OCI-LY7 (cell line): ENCODE measurements around the gene PRLHR. TPM values are rescaled to one million over a fixed set of nuclear protein-coding genes. Genes with fewer than 3 reads are reported as not detected.

Source experiments
- BruUV-seq: library from RNA; stranded (reverse); fragments of 400-500 nt; replicated peaks from 2 replicates; lab custom pipeline; 2021; lab: Mats Ljungman, UMichigan
- CTCF ChIA-PET: fragments of 300-600 bp; sonication (Branson Sonifier 250); formaldehyde crosslinking; loops from one replicate; lab custom pipeline; 2022; ENCODE audit warnings: antibody characterized with exemption; ENCODE audit not compliant: unreplicated experiment; lab: Charles Lee
- POLR2A ChIA-PET: fragments of 300-600 bp; sonication (Branson Sonifier 250); formaldehyde crosslinking; loops from one replicate; lab custom pipeline; 2022; ENCODE audit warnings: antibody characterized with exemption; lab: Charles Lee
- DNase-seq: peaks from one replicate; pipeline ENCODE4 v3.0.0-alpha.2; 2015; ENCODE audit warnings: low spot score
- H2AFZ ChIP-seq: fragments of 200-600 bp; sonication (generic), shearing (Covaris generic); 2 replicates; pipeline ENCODE4 v1.6.1; 2014; ENCODE audit warnings: mild to moderate bottlenecking, antibody characterized with exemption, low read length, moderate library complexity
- H3K27ac ChIP-seq: fragments of 200-600 bp; sonication (generic); 2 replicates; pipeline ENCODE4 v1.5.1; 2014; ENCODE audit warnings: mixed run types, low read depth, mild to moderate bottlenecking, moderate library complexity, low read length, inconsistent platforms; ENCODE audit not compliant: poor library complexity, severe bottlenecking
- H3K36me3 ChIP-seq: fragments of 200-600 bp; sonication (generic); 2 replicates; pipeline ENCODE4 v1.6.1; 2014; ENCODE audit warnings: mild to moderate bottlenecking, antibody characterized with exemption, low read length, moderate library complexity, mixed read lengths; ENCODE audit not compliant: insufficient read depth
- H3K4me1 ChIP-seq: fragments of 200-600 bp; sonication (generic); 2 replicates; pipeline ENCODE4 v1.5.1; 2014; ENCODE audit warnings: mild to moderate bottlenecking, low read length; ENCODE audit not compliant: insufficient read depth, poor library complexity, severe bottlenecking
- H3K4me2 ChIP-seq: fragments of 200-600 bp; sonication (generic); 2 replicates; pipeline ENCODE4 v1.6.1; 2014; ENCODE audit warnings: mild to moderate bottlenecking, low read length
- H3K4me3 ChIP-seq: fragments of 200-600 bp; sonication (generic); 2 replicates; pipeline ENCODE4 v1.5.1; 2014; ENCODE audit warnings: mild to moderate bottlenecking, low read depth, low read length; ENCODE audit not compliant: poor library complexity, severe bottlenecking
- H3K79me2 ChIP-seq: fragments of 200-600 bp; sonication (generic); 2 replicates; pipeline ENCODE4 v1.6.1; 2016; ENCODE audit warnings: low read depth, mild to moderate bottlenecking, low read length, moderate library complexity, mixed read lengths; ENCODE audit not compliant: insufficient read depth
- H3K9me2 ChIP-seq: fragments of 200-600 bp; sonication (generic); 2 replicates; pipeline ENCODE4 v1.6.1; 2016; ENCODE audit warnings: mild to moderate bottlenecking, low read length, mixed read lengths; ENCODE audit not compliant: insufficient read depth
- H3K9me3 ChIP-seq: fragments of 200-600 bp; sonication (generic); 2 replicates; pipeline ENCODE4 v1.6.1; 2014; ENCODE audit warnings: mild to moderate bottlenecking, mixed run types, low read length, mixed read lengths
- H4K20me1 ChIP-seq: fragments of 200-600 bp; sonication (generic); 2 replicates; pipeline ENCODE4 v1.6.1; 2014; ENCODE audit warnings: mild to moderate bottlenecking, antibody characterized with exemption, low read length, moderate library complexity, mixed read lengths; ENCODE audit not compliant: insufficient read depth
- CTCF ChIP-seq: fragments of 200-600 bp; sonication (generic); conservative IDR thresholded peaks from 2 replicates; pipeline ENCODE4 v1.5.1; 2014; ENCODE audit warnings: mild to moderate bottlenecking, antibody characterized with exemption, low read length, moderate library complexity, mixed read lengths
- EZH2phosphoT487 ChIP-seq: fragments of 200-600 bp; sonication (generic); IDR thresholded peaks from 2 replicates; pipeline ENCODE4 v1.6.1; 2018; ENCODE audit warnings: low read depth, borderline replicate concordance, mild to moderate bottlenecking, mixed run types, antibody characterized with exemption, low read length, moderate library complexity, mixed read lengths
- intact Hi-C: fragments of 100-400 bp; cut with micrococcal nuclease; formaldehyde crosslinking; loops from one replicate; pipeline ENCODE4 v1.10.0; 2022; ENCODE audit not compliant: unreplicated experiment
- total RNA-seq, 2 experiments: library from RNA; depleted of rRNA in 1 of 2; stranded (reverse); fragments of >200 nt in 1 of 2; shearing (Covaris generic) in 1 of 2; gene quantifications; 2 replicates each; pipeline ENCODE4 v1.2.3, GENCODE V29; 2014 to 2022

The PRLHR gene
- total RNA-seq, 2 experiments from 2014 or later = not detected

DNA sequence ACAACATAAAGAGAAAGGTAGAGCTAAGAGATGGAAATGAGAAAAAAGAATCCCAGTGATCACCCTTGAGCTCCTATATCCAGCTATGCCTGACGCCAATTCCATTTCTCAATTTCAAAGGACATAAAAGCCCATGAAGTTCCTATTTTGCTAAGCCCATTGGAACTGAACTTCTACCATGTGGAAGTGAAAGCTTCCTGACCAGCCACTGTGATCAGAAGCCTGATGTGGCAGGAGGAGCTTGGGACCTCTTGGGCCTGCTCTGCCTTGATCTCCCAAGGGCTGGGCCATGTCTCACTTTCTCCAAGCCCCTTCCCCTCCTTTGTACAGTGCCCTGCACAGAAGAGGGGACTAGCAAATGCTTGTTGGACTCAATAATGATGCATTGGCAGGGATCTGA lies 52.7 kb downstream of the PRLHR start:
- intact Hi-C loops = no loop called here

GRCh38 chr10:118542205-118542604 lies 53.2 kb downstream of the PRLHR start:
- DNase-seq = no peak
- ChIA-PET CTCF (no interaction called here), POLR2A (no interaction called here)
- Histone ChIP-seq H4K20me1 (no peaks in the 10 kb centered on the region), H3K79me2 (no peaks in the 10 kb centered on the region), H3K36me3 (no peaks in the 10 kb centered on the region), H3K9me3 (no peaks in the 10 kb centered on the region), H2AFZ (no peak overlapping the region), H3K4me2 (no peak overlapping the region), H3K4me3 (no peak overlapping the region), H3K27ac (no peak overlapping the region), H3K4me1 (no peaks in the 10 kb centered on the region), H3K9me2 (no peaks in the 10 kb centered on the region)
- no peak for TF ChIP-seq CTCF
- no peak for TF ChIP-seq EZH2phosphoT487
- intact Hi-C loops = no loop called here
- no TSS peak for BruUV-seq

More for the DNA sequence above, 52.7 kb downstream of the PRLHR start:
- no peaks in the 10 kb centered on the region for H4K20me1 ChIP-seq
- H3K4me3 ChIP-seq = no peak overlapping the region
- no peaks in the 10 kb centered on the region for H3K9me3 ChIP-seq
- H2AFZ ChIP-seq = no peak overlapping the region
- H3K4me1 ChIP-seq = no peaks in the 10 kb centered on the region
- H3K79me2 ChIP-seq = no peaks in the 10 kb centered on the region
- BruUV-seq = no TSS peak
- no peak for DNase-seq
- POLR2A ChIA-PET = interaction anchor here (0.9 kb wide), 1 partner anchor 23 kb away, joined by 3 read pairs; no protein-coding TSS in a partner anchor
- CTCF ChIA-PET = no interaction called here
- H3K27ac ChIP-seq = no peak overlapping the region
- no peaks in the 10 kb centered on the region for H3K36me3 ChIP-seq
- no peak overlapping the region for H3K4me2 ChIP-seq
- TF ChIP-seq EZH2phosphoT487 (no peak), CTCF (no peak)
- H3K9me2 ChIP-seq = no peaks in the 10 kb centered on the region

- Histone ChIP-seq H3K4me2 (no peak overlapping the region), H2AFZ (no peak overlapping the region), H3K79me2 (no peaks in the 10 kb centered on the region), H3K9me2 (no peaks in the 10 kb centered on the region), H3K9me3 (no peaks in the 10 kb centered on the region), H3K4me1 (no peaks in the 10 kb centered on the region), H3K4me3 (no peak overlapping the region), H4K20me1 (no peaks in the 10 kb centered on the region), H3K36me3 (no peaks in the 10 kb centered on the region), H3K27ac (no peak overlapping the region)
- POLR2A ChIA-PET = no interaction called here
- DNase-seq = no peak
- CTCF ChIA-PET = no interaction called here
- BruUV-seq = no TSS peak
- intact Hi-C loops = no loop called here
- TF ChIP-seq EZH2phosphoT487 = no peak
- no peak for TF ChIP-seq CTCF
These were observed 53.7 kb downstream of the PRLHR start for GRCh38 chr10:118541718-118542117.

Other genes starting within 250 kb of the PRLHR start
- 12.0 and 12.8 TPM in 2 replicates for gene CACUL1, start 159.3 kb upstream of the PRLHR start, total RNA-seq (2014; rRNA removed; shearing (Covaris generic))
- gene CACUL1, start 159.3 kb upstream of the PRLHR start, total RNA-seq (2022) = 27.6 and 31.2 TPM in 2 replicates